Measurements from ENCODE around the gene JAK1. TPM values are rescaled to one million over a fixed set of nuclear protein-coding genes. Genes with fewer than 3 reads are reported as not detected.

Gene JAK1
- total RNA-seq, 1 donor from 2014 or later = 156 TPM

DNA sequence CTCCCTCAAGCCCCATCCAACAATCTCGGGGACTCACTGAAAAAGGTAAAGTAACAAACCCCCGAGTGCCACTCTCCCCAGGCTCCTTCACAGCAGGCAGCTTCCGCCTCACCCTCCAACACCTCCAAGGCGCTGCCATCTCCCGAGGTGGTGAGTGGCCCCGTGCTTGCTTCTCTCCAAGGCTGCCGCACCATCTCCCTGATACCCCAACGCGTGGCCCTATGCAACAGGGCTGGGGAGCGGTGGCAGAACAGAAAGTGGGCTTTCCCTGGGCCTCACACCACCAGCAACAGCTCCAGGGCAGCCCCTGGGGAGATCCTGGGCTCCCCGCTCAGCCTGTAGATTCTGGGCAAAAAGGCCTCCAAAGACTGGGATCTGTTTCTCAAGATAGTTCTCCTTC, 116.4 kb downstream of the JAK1 start:
- intact Hi-C loops (cut with DNase I) = no loop called here
- Histone ChIP-seq H3K27me3 (ENCODE audit: low read depth) (no peaks in the 10 kb centered on the region), H3K4me3 (no peak overlapping the region), H3K4me1 (no peaks in the 10 kb centered on the region), H3K36me3 (peaks cover 100% of the 10 kb centered on the region), H3K9me3 (no peaks in the 10 kb centered on the region), H3K27ac (no peak overlapping the region)
- no peak for TF ChIP-seq CTCF (IDR thresholded peaks at IDR 0.05)
- DNase-seq (no peak), ATAC-seq (no peak)

GRCh38 chr1:64848803-64849202, 117.5 kb downstream of the JAK1 start:
- intact Hi-C loops (cut with DNase I) = no loop called here
- H3K36me3 ChIP-seq = peaks cover 100% of the 10 kb centered on the region
- no peaks in the 10 kb centered on the region for H3K27me3 ChIP-seq (ENCODE audit: low read depth)
- DNase-seq (no peak), ATAC-seq (no peak)
- no peak overlapping the region for H3K27ac ChIP-seq
- H3K4me3 ChIP-seq = no peak overlapping the region
- TF ChIP-seq CTCF (IDR thresholded peaks at IDR 0.05) = no peak
- H3K9me3 ChIP-seq = no peaks in the 10 kb centered on the region
- no peaks in the 10 kb centered on the region for H3K4me1 ChIP-seq

GRCh38 chr1:64848136-64848535, 118.2 kb downstream of the JAK1 start:
- TF ChIP-seq CTCF (IDR thresholded peaks at IDR 0.05) = no peak
- Histone ChIP-seq H3K4me1 (no peaks in the 10 kb centered on the region), H3K9me3 (no peaks in the 10 kb centered on the region), H3K4me3 (no peak overlapping the region), H3K36me3 (peaks cover 100% of the 10 kb centered on the region), H3K27me3 (ENCODE audit: low read depth) (no peaks in the 10 kb centered on the region), H3K27ac (no peak overlapping the region)
- ATAC-seq (no peak), DNase-seq (no peak)
- intact Hi-C loops (cut with DNase I) = no loop called here

GRCh38 chr1:64847666-64848065, 118.7 kb downstream of the JAK1 start:
- H3K4me1 ChIP-seq = peaks cover 2% of the 10 kb centered on the region
- peaks cover 99% of the 10 kb centered on the region for H3K36me3 ChIP-seq
- no peak overlapping the region for H3K27ac ChIP-seq
- intact Hi-C loops (cut with DNase I) = no loop called here
- no peak for TF ChIP-seq CTCF (IDR thresholded peaks at IDR 0.05)
- no peak for ATAC-seq
- H3K27me3 ChIP-seq (ENCODE audit: low read depth) = no peaks in the 10 kb centered on the region
- no peaks in the 10 kb centered on the region for H3K9me3 ChIP-seq
- no peak for DNase-seq
- H3K4me3 ChIP-seq = no peak overlapping the region

DNA sequence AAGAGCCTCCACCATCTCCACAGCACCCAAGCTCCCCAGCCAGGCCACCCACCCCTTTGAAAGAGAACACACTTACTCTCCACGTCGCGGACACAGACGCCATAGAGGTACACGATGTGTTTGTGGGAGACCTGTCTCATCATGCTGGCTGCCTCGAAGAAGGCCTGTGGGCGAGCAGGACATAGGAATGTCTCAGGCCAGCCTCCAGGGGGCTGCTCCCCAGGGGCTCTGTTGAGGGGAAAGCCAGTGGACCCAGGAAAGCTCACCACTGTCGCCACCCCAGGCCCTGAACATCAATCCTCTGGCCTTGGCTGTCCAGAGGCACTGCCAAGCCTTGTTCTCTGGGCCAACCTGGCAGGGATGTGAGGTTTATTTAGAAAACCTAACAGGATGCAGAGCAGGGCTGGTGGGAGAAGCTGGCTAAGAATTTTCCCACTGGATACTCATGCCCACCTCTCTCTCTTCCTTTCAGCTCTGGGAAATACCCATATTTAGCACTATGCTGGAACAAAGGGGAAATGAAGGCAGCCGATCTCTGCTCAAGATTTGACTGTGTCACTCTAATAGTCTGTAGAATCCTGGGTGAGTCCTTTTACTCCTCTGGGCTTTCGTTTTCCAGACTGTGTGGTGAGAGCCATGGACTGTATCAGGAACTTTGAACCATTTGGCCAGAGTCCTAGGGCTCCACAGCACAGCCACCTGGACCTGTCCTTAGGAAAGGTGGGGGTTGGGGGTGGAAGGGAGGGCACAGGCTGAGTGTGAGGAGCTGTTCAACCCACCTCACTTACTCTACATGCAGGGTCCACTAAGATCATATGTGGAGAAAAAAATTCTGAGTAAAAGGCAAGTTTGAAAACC, 119.5 kb downstream of the JAK1 start:
- DNase-seq (no peak), ATAC-seq (no peak)
- Histone ChIP-seq H3K27ac (no peak overlapping the region), H3K9me3 (no peaks in the 10 kb centered on the region), H3K4me3 (no peak overlapping the region), H3K4me1 (peaks cover 10% of the 10 kb centered on the region), H3K27me3 (ENCODE audit: low read depth) (no peaks in the 10 kb centered on the region), H3K36me3 (peaks cover 99% of the 10 kb centered on the region)
- intact Hi-C loops (cut with DNase I) = no loop called here
- TF ChIP-seq CTCF (IDR thresholded peaks at IDR 0.05) = no peak
